Bronchial epithelial cell (primary cell): ENCODE data around the gene CNTNAP2. TPM values are rescaled to one million over a fixed set of nuclear protein-coding genes. Genes with fewer than 3 reads are reported as not detected.

ENCODE experiments used
- DNase-seq: peaks from one replicate; pipeline ENCODE4 v3.0.0-alpha.2; 2010; ENCODE audit warnings: low read depth
- FAIRE-seq: peaks from 2 replicates; lab custom pipeline; 2011; peaks lifted over from hg19 to GRCh38; lab: Jason Lieb, UNC
- H3K27me3 ChIP-seq: 2 replicates; pipeline ENCODE4 v1.5.1; 2011; ENCODE audit warnings: low read length; ENCODE audit not compliant: control insufficient read depth, insufficient read depth
- H3K36me3 ChIP-seq: 2 replicates; pipeline ENCODE4 v1.5.1; 2011; ENCODE audit warnings: low read length; ENCODE audit not compliant: control insufficient read depth, insufficient read depth
- H3K4me3 ChIP-seq: 2 replicates; pipeline ENCODE4 v1.5.1; 2011; ENCODE audit warnings: mild to moderate bottlenecking, low read depth, low read length, control low read depth
- CTCF ChIP-seq: IDR thresholded peaks from 2 replicates; pipeline ENCODE4 v1.5.1; 2011; ENCODE audit warnings: mild to moderate bottlenecking, moderate library complexity, low read length, control low read depth, inconsistent platforms; ENCODE audit not compliant: insufficient read depth, severe bottlenecking
- total RNA-seq: library from RNA; depleted of rRNA; stranded (reverse); fragments of >200 nt; gene quantifications from 2 replicates; pipeline ENCODE4 v1.2.1, GENCODE V29; 2014

The CNTNAP2 gene
- total RNA-seq, 1 donor from 2014 or later = 0.26 TPM

- no peak for FAIRE-seq
- TF ChIP-seq CTCF = peak; percentile 60
- Histone ChIP-seq H3K4me3 (no peak overlapping the region), H3K36me3 (no peaks in the 10 kb centered on the region), H3K27me3 (no peaks in the 10 kb centered on the region)
- peak; percentile 43 for DNase-seq
These were observed 26.5 kb upstream of the CNTNAP2 start for GRCh38 chr7:146090023-146090645.

GRCh38 chr7:146094356-146094755 is 22.2 kb upstream of the CNTNAP2 start:
- DNase-seq (no peak), FAIRE-seq (no peak)
- no peak for TF ChIP-seq CTCF
- no peaks in the 10 kb centered on the region for H3K27me3 ChIP-seq
- H3K36me3 ChIP-seq = no peaks in the 10 kb centered on the region
- no peak overlapping the region for H3K4me3 ChIP-seq

- H3K27me3 ChIP-seq = no peaks in the 10 kb centered on the region
- H3K4me3 ChIP-seq = no peak overlapping the region
- no peak for TF ChIP-seq CTCF
- DNase-seq = no peak
- FAIRE-seq = no peak
- no peaks in the 10 kb centered on the region for H3K36me3 ChIP-seq
These were observed 19.6 kb upstream of the CNTNAP2 start for GRCh38 chr7:146096994-146097393.

GRCh38 chr7:146106319-146106718 is 10.3 kb upstream of the CNTNAP2 start:
- Histone ChIP-seq H3K4me3 (no peak overlapping the region), H3K27me3 (no peaks in the 10 kb centered on the region), H3K36me3 (no peaks in the 10 kb centered on the region)
- FAIRE-seq (no peak), DNase-seq (no peak)
- no peak for TF ChIP-seq CTCF

- DNase-seq (no peak), FAIRE-seq (no peak)
- H3K4me3 ChIP-seq = no peak overlapping the region
- no peak for TF ChIP-seq CTCF
- H3K27me3 ChIP-seq = no peaks in the 10 kb centered on the region
- H3K36me3 ChIP-seq = no peaks in the 10 kb centered on the region
These were observed 3.8 kb upstream of the CNTNAP2 start for GRCh38 chr7:146112755-146113154.

- H3K27me3 ChIP-seq = no peaks in the 10 kb centered on the region
These were observed 1.1 kb upstream of the CNTNAP2 start for GRCh38 chr7:146115548-146115850.

More at GRCh38 chr7:146115548-146115850, 1.1 kb upstream of the CNTNAP2 start:
- no peak overlapping the region for H3K4me3 ChIP-seq
- TF ChIP-seq CTCF = no peak
- FAIRE-seq (no peak), DNase-seq (no peak)
- H3K36me3 ChIP-seq = no peaks in the 10 kb centered on the region
